ENCODE measurements around the gene SND1.

GRCh38 chr7:127813991-127814541 is 162.1 kb downstream of the SND1 start:
- TF ChIP-seq CTCF (IDR thresholded peaks at IDR 0.05) (no peak), POLR2A (IDR thresholded peaks at IDR 0.05) (no peak)
